KOPT-K1 (cell line): ENCODE results near the gene GALK1.

ENCODE experiments used
- H3K27ac ChIP-seq: fragments of 200-600 bp; sonication (generic); 2 replicates; pipeline ENCODE4 v1.5.1; 2016; ENCODE audit warnings: antibody characterized with exemption, mild to moderate bottlenecking, low read depth, low read length; ENCODE audit not compliant: poor library complexity, severe bottlenecking
- H3K36me3 ChIP-seq: fragments of 200-600 bp; sonication (generic); 2 replicates; pipeline ENCODE4 v1.5.1; 2017; ENCODE audit warnings: antibody characterized with exemption, mild to moderate bottlenecking, low read length, moderate library complexity; ENCODE audit not compliant: insufficient read depth
- H3K9me3 ChIP-seq: fragments of 200-600 bp; sonication (generic); 2 replicates; pipeline ENCODE4 v1.5.1; 2017; ENCODE audit warnings: antibody characterized with exemption, low read length, mild to moderate bottlenecking; ENCODE audit not compliant: insufficient read depth, poor library complexity, severe bottlenecking

Gene GALK1

GRCh38 chr17:75776386-75777295 is 11.6 kb upstream of the GALK1 start:
- H3K9me3 ChIP-seq: no peaks in the 10 kb centered on the region
- H3K27ac ChIP-seq: no peak overlapping the region
- H3K36me3 ChIP-seq: peaks cover 54% of the 10 kb centered on the region

- peaks cover 54% of the 10 kb centered on the region for H3K36me3 ChIP-seq
- H3K9me3 ChIP-seq: no peaks in the 10 kb centered on the region
- H3K27ac ChIP-seq: no peak overlapping the region
Measured at GRCh38 chr17:75774991-75775668, 10.1 kb upstream of the GALK1 start.

DNA sequence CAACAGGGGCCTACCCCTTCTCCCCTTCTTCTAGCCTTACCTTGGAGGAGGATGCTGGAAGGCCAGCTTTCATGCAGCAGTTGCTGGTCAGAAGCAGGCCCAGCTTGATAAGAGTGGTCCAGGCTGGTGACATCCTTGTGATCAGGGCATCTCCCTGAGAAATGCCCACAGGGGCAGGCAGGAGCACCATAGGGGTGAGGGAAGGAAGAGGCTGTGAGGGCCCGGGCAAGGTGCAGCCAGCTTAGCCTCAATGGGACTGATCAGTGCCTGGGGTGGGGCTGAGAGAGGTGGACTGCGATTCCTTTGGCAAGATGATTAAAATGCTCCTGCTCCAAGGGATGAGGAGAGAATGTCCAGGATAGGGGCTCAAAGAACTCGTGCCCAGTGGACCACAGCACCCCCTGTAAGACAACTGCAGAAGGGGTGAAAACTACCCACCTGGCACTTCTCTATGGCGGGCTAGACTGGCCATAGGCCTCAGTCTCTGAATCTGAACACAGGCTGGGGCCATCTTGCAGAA is 9.5 kb upstream of the GALK1 start:
- Histone ChIP-seq H3K27ac (no peak overlapping the region), H3K9me3 (no peaks in the 10 kb centered on the region), H3K36me3 (peaks cover 54% of the 10 kb centered on the region)

- Histone ChIP-seq H3K27ac (no peak overlapping the region), H3K36me3 (peaks cover 48% of the 10 kb centered on the region), H3K9me3 (no peaks in the 10 kb centered on the region)
Measured at GRCh38 chr17:75773808-75774470, 8.9 kb upstream of the GALK1 start.

DNA sequence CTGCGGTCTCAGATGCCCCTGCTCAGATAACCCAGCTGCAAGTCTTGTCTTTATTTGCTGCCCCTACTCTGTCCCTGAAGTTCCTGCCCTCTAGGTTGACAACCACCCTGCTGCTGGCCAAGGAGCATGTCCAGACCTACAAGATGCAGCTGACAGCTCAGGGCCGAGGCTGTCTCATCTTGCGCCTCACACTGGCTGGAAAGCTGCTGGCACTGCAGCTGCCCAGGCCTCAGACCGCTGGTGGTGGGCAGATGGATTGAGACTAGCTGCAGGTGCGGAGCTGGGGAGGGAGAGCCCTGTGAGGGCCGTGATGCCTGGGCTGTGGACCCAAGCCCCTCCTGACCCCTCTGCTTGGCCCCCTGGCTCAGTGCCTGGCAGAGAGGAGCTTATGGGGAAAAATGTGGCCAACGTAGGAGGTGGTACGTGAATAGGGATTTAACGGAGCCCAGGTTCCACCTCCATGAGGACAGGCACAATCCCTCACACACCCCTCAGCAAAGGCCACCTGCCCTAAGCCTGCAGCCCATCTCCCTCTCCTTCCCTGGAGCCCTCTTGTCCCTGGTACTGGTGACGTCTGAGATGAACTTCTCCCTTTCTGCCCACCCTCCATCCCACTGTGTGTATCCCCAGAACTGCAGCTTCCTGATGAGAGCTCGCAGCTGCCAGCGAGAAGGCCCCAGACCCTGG is 8.3 kb upstream of the GALK1 start:
- Histone ChIP-seq H3K9me3 (no peaks in the 10 kb centered on the region), H3K36me3 (peaks cover 41% of the 10 kb centered on the region), H3K27ac (no peak overlapping the region)

- Histone ChIP-seq H3K27ac (no peak overlapping the region), H3K9me3 (no peaks in the 10 kb centered on the region), H3K36me3 (peaks cover 25% of the 10 kb centered on the region)
Measured at GRCh38 chr17:75771334-75772281, 6.6 kb upstream of the GALK1 start.

DNA sequence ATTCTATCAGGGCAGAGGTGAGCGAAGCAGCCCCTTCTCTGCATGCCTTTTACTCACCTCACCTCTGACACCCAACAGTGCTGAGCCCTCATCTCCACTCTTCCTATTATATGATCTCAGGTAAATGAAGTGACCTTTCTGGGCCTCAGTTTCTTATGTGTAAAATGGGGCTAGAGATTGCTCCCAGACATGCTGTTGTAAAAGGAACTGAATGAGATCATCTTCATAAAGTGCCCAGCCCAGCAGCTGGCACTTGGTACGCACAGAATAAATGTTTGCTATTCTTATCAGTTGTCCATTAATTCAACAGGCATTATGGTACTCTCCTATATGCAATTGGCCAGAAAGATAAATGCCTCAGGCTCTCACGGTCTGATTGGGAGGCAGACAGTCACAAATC is 4.5 kb upstream of the GALK1 start:
- Histone ChIP-seq H3K36me3 (peaks cover 4% of the 10 kb centered on the region; the same call in 1 of the 2 replicates), H3K27ac (no peak overlapping the region), H3K9me3 (no peaks in the 10 kb centered on the region)

GRCh38 chr17:75767881-75768280 is 2.9 kb upstream of the GALK1 start:
- no peaks in the 10 kb centered on the region for H3K9me3 ChIP-seq
- H3K36me3 ChIP-seq: 0 out of 2 replicates have a peak, but pooled peaks cover 4% of the 10 kb centered on the region
- H3K27ac ChIP-seq: no peak overlapping the region

DNA sequence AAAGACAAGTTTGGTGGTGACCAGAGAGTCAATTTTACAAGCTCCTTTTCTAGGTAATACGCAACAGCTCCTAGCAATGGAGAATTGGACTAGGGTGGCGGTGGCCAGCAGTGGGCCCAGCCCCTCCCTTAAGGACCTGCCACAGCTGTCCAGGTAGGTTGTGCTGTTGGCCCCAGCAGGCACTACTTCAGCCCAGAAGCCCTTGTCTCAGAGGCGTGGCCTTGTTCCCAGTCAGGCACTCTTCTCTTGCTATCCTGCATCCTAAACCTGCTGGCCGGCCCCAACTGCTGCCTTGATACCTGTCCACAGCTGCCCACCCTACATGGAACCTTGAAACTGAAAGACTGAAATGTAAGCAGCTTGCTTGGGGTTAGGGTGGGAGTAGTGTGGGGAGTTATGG is 989 bp upstream of the GALK1 start:
- H3K36me3 ChIP-seq: 0 out of 2 replicates have a peak, but pooled peaks cover 5% of the 10 kb centered on the region
- no peak overlapping the region for H3K27ac ChIP-seq
- no peaks in the 10 kb centered on the region for H3K9me3 ChIP-seq

DNA sequence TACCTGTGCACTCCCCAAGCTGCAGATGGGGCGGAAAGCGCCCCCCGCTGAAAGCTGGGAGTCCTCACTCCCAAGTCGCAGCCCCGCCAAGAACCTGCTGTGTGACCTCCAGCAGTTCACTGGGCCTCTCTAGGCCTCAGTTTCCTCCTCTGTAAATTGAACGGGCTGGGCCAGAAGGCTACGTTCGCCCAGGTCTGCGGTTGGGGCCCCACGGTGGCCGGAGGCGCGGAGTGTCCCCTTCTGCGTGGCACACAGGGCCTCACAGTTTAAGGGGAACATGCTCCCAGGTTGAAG is 628 bp downstream of the GALK1 start:
- Histone ChIP-seq H3K27ac (peak overlapping the region; percentile 69), H3K9me3 (no peaks in the 10 kb centered on the region)

DNA sequence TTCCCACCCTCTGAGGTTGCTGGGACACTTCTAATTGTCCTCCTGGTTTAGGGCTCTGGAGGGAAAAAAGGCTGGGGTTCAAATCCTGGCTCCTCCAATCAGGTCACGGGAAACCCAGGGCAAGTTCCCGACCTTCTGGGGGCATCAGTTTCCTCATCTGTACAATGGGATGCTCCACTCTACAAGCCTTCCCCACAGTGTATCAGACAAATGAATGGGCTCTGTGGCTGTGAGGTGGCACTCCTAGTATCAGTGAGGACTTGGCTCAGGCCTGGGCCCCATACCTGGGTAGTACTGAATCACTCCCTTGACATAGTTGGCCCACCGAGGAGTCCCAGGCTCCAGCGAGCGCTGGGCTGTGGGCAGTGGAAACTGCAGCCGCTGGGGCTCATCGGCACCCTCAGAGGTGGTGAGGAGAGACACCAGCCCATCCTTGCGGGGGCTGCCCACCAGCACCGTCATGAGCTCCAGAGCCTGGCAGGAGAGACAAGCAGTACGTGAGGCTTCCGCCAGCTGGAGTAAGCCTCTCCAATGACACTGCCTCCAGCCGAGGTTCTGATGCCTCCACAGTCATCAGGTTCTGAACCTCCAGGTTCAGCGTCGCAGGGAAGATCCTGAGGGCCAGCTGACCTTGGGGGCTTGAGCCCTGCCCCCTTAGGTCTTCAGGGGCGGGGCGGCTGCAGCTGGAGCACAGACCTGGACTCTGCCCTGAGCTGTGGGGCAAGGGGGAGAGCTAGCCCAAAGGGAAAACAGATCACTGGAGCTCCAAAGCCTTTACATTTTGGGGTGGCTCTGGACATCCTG is 1.2 kb downstream of the GALK1 start:
- Histone ChIP-seq H3K36me3 (peaks cover 7% of the 10 kb centered on the region; the same call in 1 of the 2 replicates), H3K9me3 (no peaks in the 10 kb centered on the region), H3K27ac (peak overlapping the region; percentile 69)

More for the DNA sequence above, 628 bp downstream of the GALK1 start:
- H3K36me3 ChIP-seq: 0 out of 2 replicates have a peak, but pooled peaks cover 5% of the 10 kb centered on the region

GRCh38 chr17:75763269-75763607 is 1.8 kb downstream of the GALK1 start:
- Histone ChIP-seq H3K9me3 (no peaks in the 10 kb centered on the region), H3K36me3 (peaks cover 9% of the 10 kb centered on the region; the same call in 1 of the 2 replicates), H3K27ac (no peak overlapping the region)

- Histone ChIP-seq H3K9me3 (no peaks in the 10 kb centered on the region), H3K27ac (no peak overlapping the region), H3K36me3 (peaks cover 14% of the 10 kb centered on the region)
Measured at GRCh38 chr17:75762513-75763268, 2.3 kb downstream of the GALK1 start.
